HG03039 (cell line): ENCODE results near the gene NCS1.
A peak's percentile ranks its signal among the peaks of the same experiment; 100 is the strongest.
"Not testable (repeated sequence)": the region's sequence is repeated elsewhere in the genome, so short reads cannot be mapped to it uniquely, and the experiment has no call there.

Experiments used
- ATAC-seq: cut with Tn5 transposase; IDR thresholded peaks from one replicate; pipeline ENCODE4 v1.9.1; 2021; ENCODE audit warnings: mild to moderate bottlenecking, moderate library complexity; ENCODE audit not compliant: unreplicated experiment

Gene NCS1

GRCh38 chr9:130235558-130236435, 63.6 kb downstream of the NCS1 start:
- no peak for ATAC-seq

- no peak for ATAC-seq
These were observed 64.3 kb downstream of the NCS1 start for GRCh38 chr9:130236436-130236985.

- ATAC-seq, result no peak
These were observed 64.9 kb downstream of the NCS1 start for GRCh38 chr9:130237076-130237475.

GRCh38 chr9:130237763-130238524, 65.7 kb downstream of the NCS1 start:
- ATAC-seq, result no peak

DNA sequence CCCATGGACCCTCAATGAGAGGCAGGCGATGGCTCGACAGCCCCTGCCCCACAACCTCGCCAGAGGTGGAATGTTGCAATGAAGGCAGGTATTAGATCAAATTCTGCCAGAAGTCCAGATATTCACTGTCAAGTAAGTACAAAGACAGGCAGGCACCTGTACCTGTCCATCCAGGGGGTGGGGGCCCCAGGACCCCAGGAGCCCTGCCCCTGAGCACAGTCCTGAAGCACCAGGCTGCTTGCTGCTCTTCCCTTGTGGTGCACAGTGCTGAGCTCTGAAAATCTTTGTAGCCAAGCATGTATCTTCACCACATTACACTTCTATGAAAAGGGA, 67.1 kb downstream of the NCS1 start:
- peak; percentile 15 for ATAC-seq

DNA sequence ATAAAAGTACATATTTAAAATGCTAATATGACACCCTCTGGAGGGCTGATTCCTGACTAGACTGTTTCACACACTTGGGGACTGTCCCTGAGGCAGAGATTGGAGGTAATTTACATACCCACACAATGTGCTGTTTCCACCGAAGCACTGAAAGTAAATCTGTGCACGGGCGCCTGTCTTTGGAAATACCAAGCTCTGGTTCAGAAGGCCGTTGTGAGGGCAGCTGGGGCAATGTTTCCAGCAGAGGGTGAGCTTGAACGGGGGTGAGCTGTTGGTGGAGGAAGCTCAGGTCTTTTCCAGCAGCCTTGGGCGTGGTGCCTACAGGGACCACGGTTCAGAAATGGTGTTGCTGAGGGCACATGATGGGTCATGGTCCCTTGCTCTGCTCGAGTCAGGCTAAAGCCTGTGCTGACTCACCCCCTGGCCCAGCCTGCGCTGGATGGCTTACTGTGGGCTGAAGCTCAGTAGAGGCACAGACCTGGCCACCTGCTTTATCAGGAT, 67.6 kb downstream of the NCS1 start:
- peak; percentile 61 for ATAC-seq

GRCh38 chr9:130240410-130241197, 68.4 kb downstream of the NCS1 start:
- no peak for ATAC-seq

- no peak for ATAC-seq
These were observed 69.0 kb downstream of the NCS1 start for GRCh38 chr9:130241198-130241535.

GRCh38 chr9:130242270-130243014, 70.2 kb downstream of the NCS1 start:
- ATAC-seq, result no peak

DNA sequence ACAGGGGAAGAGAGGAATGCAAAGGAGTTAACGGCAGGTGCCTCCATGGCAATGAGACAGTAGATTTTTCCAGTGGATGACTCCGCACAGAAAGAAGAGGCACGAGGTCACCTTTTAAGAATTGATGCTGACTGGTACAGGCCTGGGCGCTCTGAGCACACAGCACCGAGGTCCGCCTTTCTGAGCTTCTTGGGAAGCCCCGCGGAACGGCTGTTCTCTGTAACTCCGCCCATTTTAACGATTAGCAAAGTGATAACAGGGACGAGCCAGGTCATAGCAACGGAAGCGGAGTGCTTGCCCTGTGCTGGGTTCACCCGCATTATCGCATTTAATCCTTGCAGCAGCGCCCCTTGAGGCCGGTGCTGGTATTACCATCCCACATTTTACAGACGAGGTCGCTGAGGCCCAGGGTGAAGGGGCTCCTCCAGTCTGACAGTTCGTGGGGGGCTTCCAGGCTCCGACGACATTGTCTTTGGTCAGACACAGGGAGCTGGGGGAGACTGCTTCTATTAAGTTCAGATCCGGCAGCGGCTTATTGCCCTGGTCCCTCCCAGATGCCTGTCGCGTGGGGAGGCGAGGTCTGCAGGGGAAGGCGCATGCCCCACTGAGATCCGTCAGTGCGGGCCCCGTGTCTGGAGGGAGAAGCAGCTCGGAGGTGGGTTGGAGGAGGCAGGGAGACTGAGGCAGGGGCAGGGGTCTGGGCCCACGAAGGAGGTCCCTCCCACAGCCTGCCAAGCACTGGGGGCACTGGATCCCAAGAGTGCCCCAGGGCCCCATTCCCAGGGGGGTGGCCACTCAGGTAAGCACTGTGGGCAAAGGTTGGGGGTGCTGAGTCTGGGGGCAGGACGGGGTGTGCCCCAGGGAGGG, 71.0 kb downstream of the NCS1 start:
- no peak for ATAC-seq

DNA sequence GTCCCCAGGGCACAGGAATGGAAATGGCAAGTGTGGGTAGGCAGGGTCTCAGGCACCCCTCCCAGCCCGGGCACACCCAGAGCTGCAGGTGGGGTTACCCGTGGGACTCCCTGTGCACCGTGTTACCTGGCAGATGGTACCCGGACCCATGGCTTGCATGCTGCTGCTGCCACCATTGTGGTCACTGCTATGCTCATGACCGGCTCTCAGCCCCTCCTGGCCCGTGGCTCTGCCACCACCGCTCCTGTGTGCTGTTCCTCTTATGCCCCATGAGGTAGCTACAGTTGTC, 71.6 kb downstream of the NCS1 start:
- no peak for ATAC-seq

- no peak for ATAC-seq
These were observed 72.5 kb downstream of the NCS1 start for GRCh38 chr9:130244548-130245165.

DNA sequence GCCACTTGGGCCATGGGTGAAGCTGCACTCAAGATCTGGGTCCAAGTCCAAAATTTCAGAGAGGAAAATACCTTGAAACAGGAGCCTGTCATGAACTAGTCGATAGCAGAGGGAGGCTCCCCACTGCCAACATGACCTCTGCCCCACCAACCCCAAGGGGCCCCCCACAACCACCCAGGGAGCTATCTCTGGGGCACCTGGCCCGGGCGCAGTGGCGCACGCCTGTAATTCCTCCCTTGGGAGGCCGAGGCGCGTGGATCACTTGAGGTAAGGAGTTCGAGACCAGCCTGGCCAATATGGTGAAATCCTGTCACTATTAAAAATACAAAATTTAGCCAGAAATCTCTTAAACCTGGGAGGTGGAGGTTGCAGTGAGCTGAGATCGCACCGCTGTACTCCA, 73.3 kb downstream of the NCS1 start:
- ATAC-seq, result no peak

DNA sequence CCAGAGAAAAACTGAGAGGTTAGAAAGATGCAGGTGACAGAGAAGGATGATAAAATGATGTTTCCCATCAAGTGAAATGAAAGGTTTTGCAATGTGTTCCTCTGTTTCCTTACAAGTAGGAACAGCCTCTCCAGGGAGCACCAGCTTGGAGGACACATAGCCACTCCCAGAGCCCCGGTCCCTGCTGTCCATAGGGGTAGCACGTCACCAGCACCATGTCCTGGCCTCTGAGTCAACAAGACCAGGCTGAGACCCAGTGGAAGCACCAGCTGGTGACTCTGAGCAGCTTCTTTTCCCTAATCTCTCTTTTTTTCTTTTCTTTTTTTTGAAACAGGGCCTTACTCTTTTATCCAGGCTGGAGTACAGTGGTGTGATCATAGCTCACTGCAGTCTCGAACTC, 73.9 kb downstream of the NCS1 start:
- no peak for ATAC-seq

DNA sequence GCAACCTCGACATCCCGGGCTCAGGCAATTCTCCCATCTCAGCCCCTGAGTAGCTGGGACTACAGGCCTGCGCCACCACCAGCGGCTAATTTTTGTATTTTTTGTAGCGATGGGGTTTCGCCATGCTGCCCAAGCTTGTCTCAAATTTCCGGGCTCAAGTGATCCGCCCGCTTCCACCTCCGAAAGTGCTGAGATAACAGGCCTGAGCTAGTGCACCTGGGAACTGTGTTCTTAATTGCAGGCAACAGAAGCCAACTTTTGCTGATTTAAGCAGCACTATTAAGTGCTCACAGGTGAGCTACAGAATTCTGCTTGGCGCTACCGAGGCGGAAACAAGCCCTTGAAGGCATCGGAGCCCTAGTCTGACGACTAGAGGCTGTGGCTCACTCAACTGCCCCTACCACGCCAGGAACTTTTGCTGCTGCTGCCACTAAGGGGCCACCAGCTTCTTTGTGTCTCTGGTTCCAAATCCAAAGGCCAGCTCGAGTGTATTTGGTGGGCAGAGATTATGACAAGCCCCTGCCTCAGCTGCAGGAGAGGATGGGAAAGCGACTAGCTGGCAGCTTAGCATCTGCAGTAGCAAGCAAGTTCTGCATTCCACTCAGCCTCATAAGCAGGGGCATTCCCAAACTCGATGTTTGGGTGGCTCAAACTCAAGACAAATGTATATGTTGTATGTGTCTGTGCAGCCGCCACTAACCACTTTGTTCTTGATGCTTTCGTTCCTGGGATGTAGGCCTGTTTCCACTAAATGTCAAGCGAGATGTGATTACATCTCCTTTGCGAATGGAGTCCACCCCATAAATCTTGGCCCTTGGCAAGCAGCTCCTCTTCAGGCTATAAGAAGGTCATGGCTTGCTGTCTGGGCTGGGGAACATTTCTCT, 82.8 kb downstream of the NCS1 start:
- no peak for ATAC-seq

DNA sequence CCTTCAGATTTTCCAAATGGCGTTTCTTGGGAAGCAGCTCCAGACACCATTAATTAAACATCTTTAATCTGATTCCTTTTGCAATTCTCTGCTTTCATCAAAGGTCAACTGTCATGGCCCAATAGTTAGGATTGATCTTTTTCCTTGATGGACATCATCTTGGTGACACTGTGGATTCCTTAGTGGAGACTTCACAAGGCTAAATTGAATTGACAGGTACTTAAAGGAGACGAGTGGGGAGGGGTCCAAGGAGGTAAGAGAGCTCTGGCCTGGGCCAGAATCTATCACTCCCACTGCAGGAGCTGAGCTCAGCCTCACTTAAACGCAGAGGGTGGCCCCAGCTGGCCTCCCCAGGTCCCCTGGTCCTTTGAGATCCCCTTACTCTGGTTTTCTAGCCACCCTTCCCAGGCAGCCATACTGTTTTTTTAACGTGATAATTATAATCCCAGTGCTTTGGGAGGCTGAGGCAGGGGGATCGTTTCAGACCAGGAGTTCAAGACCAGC, 83.5 kb downstream of the NCS1 start:
- no peak for ATAC-seq

DNA sequence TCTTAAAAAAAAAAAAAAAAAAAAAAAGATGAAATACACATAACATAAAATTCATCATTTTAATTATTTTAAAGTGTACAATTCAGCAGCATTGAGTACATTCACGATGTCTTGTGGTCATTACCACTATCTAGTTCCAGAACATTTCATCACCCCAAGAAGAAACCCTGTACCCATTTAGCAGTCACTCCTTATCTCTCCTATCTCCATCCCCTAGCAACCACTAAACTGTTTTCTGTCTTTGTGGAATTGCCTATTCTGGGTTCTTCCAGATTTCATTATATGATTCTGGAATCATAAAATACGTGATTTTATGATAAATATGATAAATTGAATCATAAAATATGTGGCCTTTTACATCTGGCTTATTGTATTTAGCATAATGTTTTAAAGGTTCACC, 84.4 kb downstream of the NCS1 start:
- no peak for ATAC-seq

DNA sequence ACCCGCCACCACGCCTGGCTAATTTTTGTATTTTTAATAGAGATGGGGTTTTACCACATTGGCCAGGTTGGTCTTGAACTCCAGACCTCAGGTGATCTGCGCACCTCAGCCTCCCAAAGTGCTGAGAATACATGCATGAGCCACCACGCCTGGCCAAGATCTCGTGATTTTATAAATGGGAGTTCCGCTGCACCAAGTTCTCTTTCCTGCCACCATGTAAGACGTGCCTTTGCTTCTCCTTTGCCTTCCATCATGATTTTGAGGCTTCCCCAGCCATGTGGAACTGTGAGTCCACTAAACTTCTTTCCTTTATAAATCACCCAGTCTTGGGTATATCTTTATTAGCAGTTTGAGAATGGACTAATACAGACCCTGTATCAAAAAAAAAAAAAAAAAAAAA, 85.9 kb downstream of the NCS1 start:
- ATAC-seq, result not testable (repeated sequence)
